Activated B cell treated with CpG ODN at 0.5 μM for 24 hours (primary cell): ENCODE results near the gene AMOTL1. TPM values are rescaled to one million over a fixed set of nuclear protein-coding genes. Genes with fewer than 3 reads are reported as not detected.

Experiments
- ATAC-seq: fragments of 200-7000 bp; cut with Tn5 transposase; one replicate; pipeline ENCODE4 v1.10.0; 2021; ENCODE audit warnings: low read depth, mild to moderate bottlenecking, moderate library complexity
- CTCF ChIA-PET: fragments of 350-600 bp; sonication (Branson Sonifier 250); formaldehyde crosslinking; loops from one replicate; lab custom pipeline; 2021; ENCODE audit warnings: antibody characterized with exemption; lab: Charles Lee
- POLR2A ChIA-PET: fragments of 350-600 bp; sonication (Branson Sonifier 250); formaldehyde crosslinking; loops from one replicate; lab custom pipeline; 2021; ENCODE audit warnings: antibody characterized with exemption; lab: Charles Lee
- DNase-seq: peaks from one replicate; pipeline ENCODE4 v3.0.0; 2022
- H3K27ac Mint-ChIP-seq: one replicate; pipeline ENCODE4 v1.8.0; 2020; ENCODE audit warnings: mixed read lengths
- H3K27me3 Mint-ChIP-seq: one replicate; pipeline ENCODE4 v1.8.0; 2021; ENCODE audit warnings: mixed read lengths
- H3K36me3 Mint-ChIP-seq: one replicate; pipeline ENCODE4 v1.8.0; 2021; ENCODE audit warnings: low read depth, mixed read lengths
- H3K4me1 Mint-ChIP-seq: one replicate; pipeline ENCODE4 v1.8.0; 2021; ENCODE audit warnings: mixed read lengths
- H3K4me3 Mint-ChIP-seq: one replicate; pipeline ENCODE4 v1.8.0; 2020; ENCODE audit warnings: mild to moderate bottlenecking, mixed read lengths
- H3K9me3 Mint-ChIP-seq: one replicate; pipeline ENCODE4 v1.8.0; 2020; ENCODE audit warnings: mixed read lengths
- CTCF ChIP-seq: fragments of 200-600 bp; IDR thresholded peaks from one replicate; pipeline ENCODE4 v1.8.0; 2022; ENCODE audit warnings: antibody characterized with exemption, mild to moderate bottlenecking
- intact Hi-C: fragments of 100-400 bp; cut with micrococcal nuclease; formaldehyde crosslinking; loops from one replicate; pipeline ENCODE4 v1.15.1; 2024
- total RNA-seq: library from RNA; stranded (reverse); gene quantifications from 2 replicates; pipeline ENCODE4 v1.2.3, GENCODE V29; 2022

AMOTL1 gene
- total RNA-seq, 1 donor from 2014 or later, result 1.0 TPM

DNA sequence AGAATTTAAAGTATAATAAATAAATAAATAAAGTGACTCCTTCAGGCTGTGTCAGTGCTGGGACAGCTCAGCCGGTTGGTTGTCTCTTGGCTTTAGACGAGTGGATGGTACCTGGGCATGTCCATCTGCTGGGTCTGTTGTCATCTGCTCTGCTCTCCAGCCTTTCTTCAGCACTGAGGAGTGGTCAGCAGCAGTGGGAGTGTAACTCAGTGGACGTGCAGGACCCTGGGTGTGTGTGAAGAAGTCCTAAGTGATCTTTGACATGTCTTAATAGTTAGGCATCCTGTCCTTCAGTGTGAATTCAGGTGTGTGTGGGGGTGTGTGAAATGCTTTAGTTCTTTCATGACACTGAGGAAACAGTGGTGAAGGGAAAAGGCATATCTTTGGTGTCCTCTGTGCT lies 24.3 kb downstream of the AMOTL1 start:
- no peak overlapping the region for H3K4me3 Mint-ChIP-seq
- H3K27ac Mint-ChIP-seq, result no peak overlapping the region
- no peak for TF ChIP-seq CTCF
- H3K9me3 Mint-ChIP-seq, result no peaks in the 10 kb centered on the region
- ChIA-PET CTCF (no interaction called here), POLR2A (no interaction called here)
- H3K27me3 Mint-ChIP-seq, result no peaks in the 10 kb centered on the region
- intact Hi-C loops, result no loop called here
- H3K4me1 Mint-ChIP-seq, result no peaks in the 10 kb centered on the region
- ATAC-seq (no peak), DNase-seq (no peak)
- no peaks in the 10 kb centered on the region for H3K36me3 Mint-ChIP-seq

DNA sequence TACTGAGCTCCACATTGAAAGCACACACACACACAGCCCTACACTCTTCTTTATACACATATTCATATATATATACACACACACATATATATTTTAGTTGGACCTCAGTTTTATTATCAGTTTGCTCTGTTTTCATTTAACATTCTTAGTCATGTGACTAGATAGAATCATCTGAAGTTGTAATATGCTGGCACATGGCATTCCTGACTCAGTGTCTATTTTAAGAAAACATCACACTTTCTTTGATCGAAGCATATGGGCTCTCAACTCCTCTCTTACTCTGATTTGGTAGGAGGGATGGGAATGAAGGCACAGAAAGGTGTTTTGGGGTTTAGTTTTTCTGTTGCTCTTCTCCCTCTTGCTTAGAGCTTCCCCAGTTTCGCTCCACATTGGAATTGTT lies 24.8 kb downstream of the AMOTL1 start:
- TF ChIP-seq CTCF, result no peak
- no peaks in the 10 kb centered on the region for H3K9me3 Mint-ChIP-seq
- ATAC-seq (no peak), DNase-seq (no peak)
- H3K27me3 Mint-ChIP-seq, result no peaks in the 10 kb centered on the region
- ChIA-PET CTCF (no interaction called here), POLR2A (no interaction called here)
- H3K4me1 Mint-ChIP-seq, result no peaks in the 10 kb centered on the region
- H3K27ac Mint-ChIP-seq, result no peak overlapping the region
- intact Hi-C loops, result no loop called here
- no peaks in the 10 kb centered on the region for H3K36me3 Mint-ChIP-seq
- no peak overlapping the region for H3K4me3 Mint-ChIP-seq

- no peak for ATAC-seq
- CTCF ChIA-PET, result no interaction called here
Observed at GRCh38 chr11:94793822-94794221, 25.7 kb downstream of the AMOTL1 start.

DNA sequence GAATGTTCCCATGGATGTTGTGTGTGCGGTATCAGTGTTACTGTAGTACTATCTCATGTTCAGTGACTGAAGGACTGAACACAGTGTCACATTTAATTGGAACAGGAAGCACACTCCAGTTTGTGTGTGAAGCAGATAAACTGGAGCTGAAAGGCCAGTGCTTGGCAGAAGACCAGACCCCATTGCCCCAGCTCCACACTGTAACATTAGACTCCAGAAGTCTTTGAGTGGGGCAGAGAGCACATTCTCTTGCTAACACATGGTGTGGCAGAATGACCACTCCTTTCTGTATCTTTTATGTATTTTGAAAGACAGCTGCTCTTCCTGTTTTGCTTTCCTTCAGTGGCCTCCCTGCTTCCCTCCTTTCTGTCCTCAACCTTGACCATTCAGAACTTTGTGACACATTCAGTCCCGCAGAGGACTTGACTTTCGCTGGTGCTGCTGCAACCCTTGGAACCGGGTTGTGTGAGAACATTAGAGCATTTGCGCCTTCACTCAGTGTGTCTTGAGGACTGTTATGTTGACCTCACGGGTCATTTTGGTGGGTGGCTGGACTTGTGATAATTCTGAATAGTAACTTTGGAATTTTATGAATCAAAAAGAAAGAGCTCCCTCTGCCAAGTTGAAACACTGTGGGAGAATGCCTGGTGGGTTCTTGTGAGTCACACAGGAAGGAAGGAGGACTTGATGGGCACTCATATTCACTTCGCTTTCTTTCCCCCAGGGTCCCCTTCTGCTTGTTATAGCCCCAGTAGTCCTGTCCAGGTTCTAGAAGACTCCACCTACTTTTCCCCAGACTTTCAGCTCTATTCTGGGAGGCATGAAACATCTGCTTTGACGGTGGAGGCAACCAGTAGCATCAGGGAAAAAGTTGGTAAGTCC lies 26.4 kb downstream of the AMOTL1 start:
- no peaks in the 10 kb centered on the region for H3K9me3 Mint-ChIP-seq
- no peak overlapping the region for H3K4me3 Mint-ChIP-seq
- H3K27ac Mint-ChIP-seq, result no peak overlapping the region
- no peaks in the 10 kb centered on the region for H3K4me1 Mint-ChIP-seq
- CTCF ChIA-PET, result no interaction called here
- DNase-seq (no peak), ATAC-seq (no peak)
- H3K36me3 Mint-ChIP-seq, result no peaks in the 10 kb centered on the region
- H3K27me3 Mint-ChIP-seq, result no peaks in the 10 kb centered on the region
- intact Hi-C loops, result no loop called here
- TF ChIP-seq CTCF, result no peak
- POLR2A ChIA-PET, result no interaction called here

More at GRCh38 chr11:94793822-94794221, 25.7 kb downstream of the AMOTL1 start:
- no peak for DNase-seq
- H3K9me3 Mint-ChIP-seq, result no peaks in the 10 kb centered on the region
- no peaks in the 10 kb centered on the region for H3K27me3 Mint-ChIP-seq
- no peaks in the 10 kb centered on the region for H3K4me1 Mint-ChIP-seq
- no peak overlapping the region for H3K27ac Mint-ChIP-seq
- TF ChIP-seq CTCF, result no peak
- intact Hi-C loops, result no loop called here
- H3K36me3 Mint-ChIP-seq, result no peaks in the 10 kb centered on the region
- POLR2A ChIA-PET, result no interaction called here
- no peak overlapping the region for H3K4me3 Mint-ChIP-seq

DNA sequence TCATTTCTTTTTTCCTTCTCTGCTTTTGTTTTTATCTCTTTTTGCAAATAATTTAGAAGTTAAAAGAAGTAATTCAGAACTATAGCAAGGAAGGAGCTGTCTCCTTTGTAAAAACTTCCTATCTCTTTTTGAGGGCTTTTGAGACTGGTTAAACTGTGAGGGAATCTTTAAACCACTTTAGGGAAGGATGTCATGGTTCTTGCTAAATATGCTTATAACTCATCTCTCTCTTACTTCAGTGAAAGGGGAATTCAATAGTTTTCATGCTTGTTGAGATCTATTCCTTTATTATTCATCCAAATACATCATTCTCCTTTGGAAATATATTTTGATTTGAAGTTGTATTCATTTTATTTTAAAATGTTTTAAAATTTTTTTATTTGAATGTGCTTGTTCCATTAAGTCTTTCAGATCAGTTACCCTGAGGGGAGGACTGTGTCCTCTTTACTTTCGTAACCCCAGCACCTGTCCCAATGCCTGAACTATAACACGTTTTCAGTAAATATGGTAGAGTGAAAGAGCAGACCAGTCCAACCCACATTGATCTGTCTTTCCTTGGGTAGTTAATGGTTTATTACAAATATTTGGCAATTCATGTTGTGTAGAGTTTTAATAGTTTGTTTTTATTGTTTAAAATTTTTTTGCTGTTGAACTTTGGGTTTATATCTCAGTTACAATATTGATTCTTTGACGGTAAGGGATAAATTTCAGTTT lies 27.5 kb downstream of the AMOTL1 start:
- no peaks in the 10 kb centered on the region for H3K27me3 Mint-ChIP-seq
- intact Hi-C loops, result no loop called here
- ATAC-seq (no peak), DNase-seq (no peak)
- no peaks in the 10 kb centered on the region for H3K36me3 Mint-ChIP-seq
- H3K9me3 Mint-ChIP-seq, result no peaks in the 10 kb centered on the region
- no peaks in the 10 kb centered on the region for H3K4me1 Mint-ChIP-seq
- POLR2A ChIA-PET, result no interaction called here
- no peak for TF ChIP-seq CTCF
- CTCF ChIA-PET, result no interaction called here
- no peak overlapping the region for H3K4me3 Mint-ChIP-seq
- no peak overlapping the region for H3K27ac Mint-ChIP-seq
